GM20431 (cell line): ENCODE results near the gene RCBTB1.
"Not testable (repeated sequence)": the region's sequence is repeated elsewhere in the genome, so short reads cannot be mapped to it uniquely, and the experiment has no call there.

ENCODE experiments used
- in situ Hi-C: fragments of 300-500 bp; cut with MseI, MboI; formaldehyde crosslinking; loops from one replicate; pipeline ENCODE4 v1.15.0; 2020; ENCODE audit warnings: low sequenced_read_pairs; ENCODE audit not compliant: unreplicated experiment

The RCBTB1 gene

DNA sequence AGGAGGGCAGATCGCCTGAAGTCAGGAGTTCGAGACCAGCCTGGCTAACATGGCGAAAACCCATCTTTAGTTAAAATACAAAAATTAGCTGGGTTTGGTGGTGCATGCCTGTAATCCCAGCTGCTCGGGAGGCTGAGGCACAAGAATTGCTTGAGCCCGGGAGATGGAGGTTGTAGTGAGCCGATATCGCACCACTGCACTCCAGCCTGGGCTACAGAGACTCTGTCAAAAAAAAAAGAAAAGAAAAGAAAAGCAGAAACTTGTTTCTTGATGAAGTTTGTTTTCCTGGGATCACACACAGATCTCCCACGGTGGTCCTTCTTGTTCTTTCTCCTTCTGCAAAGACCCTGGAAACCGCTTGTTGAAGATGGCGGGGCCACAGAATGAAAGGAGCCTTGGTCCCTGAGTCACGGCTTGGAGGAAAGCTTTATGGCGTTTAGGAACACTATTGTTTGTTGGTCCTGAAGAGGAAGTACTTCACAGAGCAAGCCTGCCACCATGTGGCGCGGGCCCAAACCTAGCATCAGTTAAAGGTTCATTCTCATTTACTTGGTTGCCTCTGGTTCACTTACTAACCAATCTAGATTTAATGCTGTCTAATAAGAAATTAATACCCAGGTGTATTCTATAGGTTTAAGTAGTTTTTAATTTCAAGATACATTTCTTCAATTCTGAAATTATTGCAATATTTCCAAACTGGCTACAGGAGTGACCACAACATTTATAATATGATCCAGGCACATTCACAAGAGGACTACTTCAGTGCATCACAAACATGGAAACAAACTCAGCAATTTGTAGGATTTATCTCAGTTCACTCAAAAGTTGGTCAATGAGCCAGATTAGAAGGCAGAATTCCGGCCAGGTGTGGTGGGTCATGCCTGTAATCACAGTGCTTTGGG is 21.6 kb upstream of the RCBTB1 start:
- in situ Hi-C loops: loop anchor here (10.0 to 25.0 kb wide), 2 partner anchors 195 to 302 kb away; no protein-coding TSS in a partner anchor

DNA sequence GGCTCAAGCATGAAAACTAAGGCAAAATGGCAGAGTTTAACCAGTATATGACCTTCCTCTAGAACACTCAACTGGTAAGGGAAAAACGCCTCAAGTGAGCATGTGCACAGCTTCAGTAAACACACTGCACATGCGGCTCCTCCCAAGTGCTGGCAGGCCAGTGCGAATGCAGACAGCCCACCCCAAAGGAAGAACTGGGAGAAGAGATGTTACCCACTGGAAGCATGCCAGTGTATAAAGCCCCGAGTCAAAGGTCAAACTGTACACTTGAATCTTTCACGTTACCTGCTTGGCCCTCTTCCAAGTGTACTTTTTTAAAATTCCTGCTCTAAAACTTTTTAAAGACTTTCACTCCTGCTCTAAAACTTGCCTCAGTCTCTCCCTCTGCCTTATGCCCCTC is 19.2 kb upstream of the RCBTB1 start:
- in situ Hi-C loops: loop anchor here (10.0 to 25.0 kb wide), 2 partner anchors 192 to 300 kb away; no protein-coding TSS in a partner anchor

DNA sequence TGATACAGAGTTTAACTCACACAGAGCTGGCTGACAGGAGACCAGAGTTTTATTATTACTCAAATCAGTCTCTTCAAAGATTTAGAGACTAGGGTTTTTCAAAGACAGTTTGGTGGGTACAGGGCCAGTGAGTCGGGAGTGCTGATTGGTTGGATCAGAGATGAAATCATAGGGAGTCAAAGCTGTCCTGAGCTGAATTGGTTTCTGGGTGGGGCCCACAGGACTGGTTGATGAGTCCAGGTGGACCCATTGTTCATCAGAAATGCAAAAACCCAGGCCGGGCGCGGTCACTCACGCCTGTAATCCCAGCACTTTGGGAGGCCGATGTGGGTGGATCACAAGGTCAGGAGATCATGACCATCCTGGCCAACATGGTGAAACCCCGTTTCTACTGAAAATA is 17.3 kb upstream of the RCBTB1 start:
- in situ Hi-C loops: loop anchor here (10.0 to 25.0 kb wide), 2 partner anchors 190 to 298 kb away; no protein-coding TSS in a partner anchor

DNA sequence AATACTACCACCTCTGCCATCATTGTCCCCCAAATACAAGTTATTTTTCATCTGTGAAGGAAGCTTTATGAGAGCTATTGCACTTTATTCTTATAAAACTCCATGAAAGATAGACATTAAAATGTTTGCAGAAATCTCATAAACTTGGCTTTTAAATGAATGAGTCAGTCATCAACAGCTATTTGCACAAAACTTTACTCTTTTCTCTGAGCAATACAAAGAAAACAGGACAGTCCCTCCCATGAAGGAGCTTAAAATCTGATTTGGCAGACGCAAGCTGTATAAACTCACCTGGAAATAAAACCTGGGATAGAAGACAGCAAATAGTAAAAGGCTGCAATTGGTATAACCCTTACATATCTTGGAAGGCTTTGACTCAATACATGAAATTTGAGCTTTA is 16.6 kb upstream of the RCBTB1 start:
- in situ Hi-C loops: loop anchor here (10.0 to 25.0 kb wide), 2 partner anchors 190 to 297 kb away; no protein-coding TSS in a partner anchor

DNA sequence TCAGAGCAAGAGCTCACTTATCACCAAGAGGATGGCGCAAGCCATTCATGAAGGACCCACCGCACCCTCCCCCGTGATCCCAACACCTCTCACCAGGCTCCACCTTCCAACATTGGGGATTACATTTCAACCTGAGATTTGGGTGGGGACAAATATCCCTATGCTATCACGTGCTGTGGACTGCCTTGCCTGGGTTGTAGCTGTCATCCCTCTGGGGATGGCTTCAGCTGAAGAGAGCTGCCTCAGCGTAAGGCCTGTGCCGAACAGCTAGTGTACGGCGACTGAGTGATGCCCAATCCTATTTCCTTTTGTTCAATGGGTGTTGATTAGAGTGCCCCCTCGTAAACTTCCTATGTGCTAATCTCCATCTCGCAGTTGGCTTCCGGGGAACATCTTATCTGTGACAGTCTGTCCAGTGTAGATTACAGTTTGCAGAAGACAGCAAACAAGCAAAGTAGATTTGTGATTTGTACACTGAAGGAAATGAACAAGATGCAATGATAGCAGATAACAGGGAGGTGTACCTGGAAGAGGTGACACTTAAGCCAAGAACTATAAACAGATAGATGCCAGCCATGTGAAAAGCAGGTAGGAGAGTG is 11.8 kb upstream of the RCBTB1 start:
- in situ Hi-C loops: no loop called here

DNA sequence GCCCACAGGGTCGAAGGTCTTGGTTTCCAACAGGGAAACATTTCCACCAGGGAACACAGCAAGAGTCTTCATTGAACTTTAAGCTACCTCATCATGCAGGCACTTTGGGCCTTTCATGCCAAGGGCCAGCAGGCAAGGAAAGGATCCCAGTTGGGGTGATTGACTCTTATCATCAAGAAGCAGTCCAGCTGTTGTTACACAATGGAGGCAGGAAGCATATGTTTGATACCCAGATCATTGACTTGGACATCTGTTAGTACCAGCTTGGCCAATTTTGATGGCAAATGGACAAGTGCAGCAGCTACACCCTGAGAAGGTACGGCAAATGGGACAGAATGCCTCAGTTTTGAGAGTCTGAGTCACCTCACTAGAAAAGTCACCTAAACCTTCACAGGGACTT is 10.9 kb upstream of the RCBTB1 start:
- in situ Hi-C loops: no loop called here

DNA sequence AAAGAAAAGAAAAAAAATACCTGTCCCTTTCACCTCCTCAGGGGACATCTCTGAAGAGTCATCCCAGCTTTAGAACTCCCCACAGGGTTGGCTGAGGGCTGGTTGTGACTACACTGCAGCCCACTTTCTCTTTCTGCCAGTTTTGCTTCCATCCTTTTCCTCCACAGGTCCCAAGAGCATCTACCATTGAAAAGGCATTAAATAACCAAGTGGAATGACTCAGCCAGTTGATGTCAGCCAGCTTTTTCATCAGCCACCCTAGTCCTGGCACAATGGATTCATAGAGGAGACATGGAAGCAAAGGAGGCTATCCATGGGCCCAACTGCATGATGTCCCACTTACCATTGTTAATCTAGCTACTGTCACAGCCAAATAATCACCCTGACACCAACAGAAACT is 9.2 kb upstream of the RCBTB1 start:
- in situ Hi-C loops: no loop called here

DNA sequence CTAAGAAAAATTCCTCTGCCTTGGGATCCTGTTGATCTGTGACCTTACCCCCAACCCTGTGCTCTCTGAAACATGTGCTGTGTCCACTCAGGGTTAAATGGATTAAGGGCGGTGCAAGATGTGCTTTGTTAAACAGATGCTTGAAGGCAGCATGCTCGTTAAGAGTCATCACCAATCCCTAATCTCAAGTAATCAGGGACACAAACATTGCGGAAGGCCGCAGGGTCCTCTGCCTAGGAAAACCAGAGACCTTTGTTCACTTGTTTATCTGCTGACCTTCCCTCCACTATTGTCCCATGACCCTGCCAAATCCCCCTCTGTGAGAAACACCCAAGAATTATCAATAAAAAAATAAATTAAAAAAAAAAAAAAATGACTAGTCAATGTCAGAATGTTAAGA is 8.5 kb upstream of the RCBTB1 start:
- in situ Hi-C loops: not testable (repeated sequence)

DNA sequence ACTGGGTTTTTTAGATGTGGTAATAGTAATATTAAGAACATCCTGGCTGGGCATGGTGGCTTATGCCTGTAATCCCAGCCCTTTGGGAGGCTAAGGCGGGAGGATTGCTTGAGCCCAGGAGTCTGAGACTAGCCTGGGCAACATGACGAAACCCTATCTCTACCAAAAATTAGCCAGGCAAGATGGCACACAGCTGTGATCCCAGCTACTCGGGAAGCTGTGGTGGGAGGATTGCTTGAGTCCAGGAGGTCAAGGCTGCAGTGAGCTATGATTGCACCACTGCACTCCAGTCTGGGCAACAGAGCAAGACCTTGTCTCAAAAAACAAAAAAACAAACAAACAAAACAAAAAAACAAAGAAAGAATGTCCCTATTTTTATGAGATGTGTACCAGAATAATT is 5.4 kb upstream of the RCBTB1 start:
- in situ Hi-C loops: not testable (repeated sequence)

DNA sequence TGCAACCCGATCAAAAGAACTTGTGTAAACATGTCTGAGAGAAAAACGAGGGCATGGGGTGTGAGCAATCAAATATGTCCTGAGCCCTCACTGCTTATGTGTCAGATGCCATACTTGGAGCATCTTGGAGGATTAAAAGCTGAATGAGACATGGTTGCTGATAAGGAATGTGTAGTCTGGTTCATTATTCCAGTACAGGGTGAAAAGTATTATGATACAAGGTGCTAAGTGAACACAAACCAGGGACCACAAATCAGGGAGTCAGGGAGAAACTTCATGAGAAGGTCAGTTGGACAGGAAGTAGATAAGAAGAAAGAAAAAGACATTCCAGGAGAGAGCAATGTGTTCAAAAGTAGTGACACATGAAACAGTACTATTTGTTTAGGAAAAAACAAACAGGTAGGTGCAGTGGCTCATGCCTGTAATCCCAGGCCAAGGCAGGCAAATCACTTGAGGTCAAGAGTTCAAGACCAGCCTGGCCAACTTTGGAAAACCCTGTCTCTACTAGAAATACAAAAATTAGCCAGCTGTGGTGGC is 2.0 kb upstream of the RCBTB1 start:
- in situ Hi-C loops: no loop called here

DNA sequence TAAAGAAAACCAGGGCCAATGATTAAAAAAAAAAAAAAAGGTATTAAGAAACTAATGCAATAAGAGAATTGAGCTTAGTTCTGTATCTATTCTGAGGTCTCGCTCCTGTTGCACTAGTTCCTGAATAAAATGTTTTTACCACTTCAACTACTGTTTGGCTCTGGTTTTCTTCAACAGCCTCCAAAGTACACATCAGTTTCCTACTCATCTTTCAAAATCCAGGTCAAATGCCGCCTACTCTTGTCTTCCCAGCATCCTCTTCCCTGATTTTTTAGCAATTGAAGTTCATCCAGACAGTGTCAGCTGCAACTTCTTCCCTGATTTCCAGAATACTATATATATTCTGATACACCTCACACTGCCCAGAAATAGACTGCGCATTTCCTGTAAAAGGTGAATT is 1.4 kb upstream of the RCBTB1 start:
- in situ Hi-C loops: no loop called here

DNA sequence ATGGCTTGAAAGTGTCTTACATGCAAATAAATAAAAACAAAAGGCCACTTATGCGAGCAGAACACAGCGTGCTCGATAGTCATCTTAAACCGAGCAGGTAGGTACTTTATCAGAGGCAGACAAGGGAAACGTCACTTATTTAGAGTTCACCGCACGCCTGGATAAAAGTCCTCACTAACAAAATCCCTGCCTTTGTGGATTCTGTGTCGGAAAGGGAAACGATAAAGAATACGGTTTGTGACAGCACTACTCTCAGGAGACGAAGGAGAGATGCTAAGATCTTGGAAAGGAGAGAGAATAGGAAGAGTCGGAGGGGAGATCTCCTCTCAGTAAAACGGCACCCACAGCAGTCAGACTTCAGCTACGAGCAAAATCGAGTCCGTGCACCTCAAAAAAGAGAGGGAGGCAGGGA is 581 bp downstream of the RCBTB1 start:
- in situ Hi-C loops: no loop called here

DNA sequence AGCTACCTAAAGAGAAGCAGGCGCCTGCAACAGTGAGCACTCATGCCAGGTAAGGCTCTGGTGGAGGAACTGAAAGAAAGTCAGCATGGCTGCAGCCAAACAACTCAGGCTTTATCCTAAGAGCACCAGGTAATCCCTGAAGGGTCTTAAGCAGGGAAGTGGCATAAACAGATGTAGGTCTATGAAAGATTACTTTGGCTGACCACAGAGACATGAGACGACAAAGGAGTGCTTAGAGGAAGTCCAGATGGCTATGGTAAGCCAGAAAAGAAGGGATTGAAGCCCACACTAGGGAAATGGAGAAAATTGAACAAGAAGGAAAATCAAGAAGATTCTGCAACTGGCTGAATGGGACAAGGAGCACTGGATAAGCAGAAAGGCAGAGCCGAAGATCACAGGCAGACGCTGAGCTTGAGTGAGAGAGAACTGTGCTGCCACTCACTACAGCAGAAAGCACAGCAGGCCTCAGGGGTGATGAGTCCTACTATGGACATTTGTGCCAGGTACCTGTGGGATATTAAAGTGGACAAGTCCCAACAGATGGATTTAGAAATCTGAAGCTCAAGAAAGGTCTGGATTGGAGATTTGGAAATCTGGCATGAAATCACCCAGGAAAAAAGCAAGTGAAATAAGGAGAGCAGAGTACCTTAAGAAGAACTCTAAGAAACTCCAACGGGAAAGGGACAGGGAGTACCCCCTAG is 4.2 kb downstream of the RCBTB1 start:
- in situ Hi-C loops: no loop called here

DNA sequence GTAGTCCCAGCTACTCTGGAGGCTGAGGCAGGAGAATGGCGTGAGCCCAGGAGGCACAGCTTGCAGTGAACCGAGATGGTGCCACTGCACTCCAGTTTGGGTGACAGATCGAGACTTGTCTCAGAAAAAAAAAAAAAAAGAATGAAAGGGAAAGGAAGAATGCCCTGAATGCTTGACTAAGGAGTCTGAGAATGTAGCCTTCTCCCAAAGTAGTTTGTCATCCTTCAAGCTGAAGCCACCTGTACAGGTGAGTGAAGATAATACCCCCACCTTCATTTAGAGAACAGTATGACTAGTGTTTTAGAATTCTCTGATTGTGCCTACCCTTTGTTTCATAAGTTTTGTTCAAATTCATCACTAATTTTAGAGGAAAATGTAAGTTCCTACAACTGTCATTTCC is 5.9 kb downstream of the RCBTB1 start:
- in situ Hi-C loops: no loop called here

DNA sequence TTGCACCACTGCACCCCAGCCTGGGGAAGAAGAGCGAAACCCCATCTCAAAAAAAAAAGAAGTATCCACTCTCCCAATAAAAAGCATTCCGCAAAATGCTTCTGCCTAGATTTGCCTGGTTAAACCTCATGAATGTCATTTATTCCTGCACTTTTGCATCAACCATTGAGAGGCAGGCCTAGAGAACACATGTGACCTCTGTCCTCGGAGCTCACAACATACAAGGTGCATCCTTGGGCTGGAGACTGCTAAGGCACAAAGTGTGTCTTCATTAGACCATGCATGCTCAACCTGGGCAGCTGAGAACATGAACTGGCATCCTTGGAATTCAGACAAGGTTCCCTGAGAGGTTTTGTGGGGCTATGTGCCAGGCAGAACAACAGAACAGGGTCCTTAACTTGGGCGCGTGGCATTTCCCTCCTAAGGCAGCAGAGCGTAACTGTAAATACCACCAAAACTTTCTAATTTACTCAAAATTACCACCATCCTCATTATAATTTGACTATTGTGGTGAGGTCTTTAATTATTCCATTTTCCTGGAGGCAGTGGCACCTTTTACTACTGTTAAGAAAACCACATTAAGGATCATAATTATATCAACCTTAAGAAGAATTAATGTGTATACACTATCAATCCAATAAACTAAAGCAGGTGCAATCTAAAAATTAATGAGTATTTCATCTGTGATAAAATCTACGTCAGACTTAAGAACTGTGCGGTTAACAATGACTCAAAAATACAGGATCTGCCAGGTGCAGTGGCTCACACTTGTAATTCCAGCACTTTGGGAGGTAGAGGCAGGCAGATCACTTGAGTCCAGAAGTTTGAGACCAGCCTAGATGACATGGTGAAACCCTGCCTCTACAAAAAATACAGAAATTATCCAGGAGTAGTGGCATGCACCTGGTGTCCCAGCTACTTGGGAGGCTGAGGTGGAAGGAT is 13.8 kb downstream of the RCBTB1 start:
- in situ Hi-C loops: no loop called here

DNA sequence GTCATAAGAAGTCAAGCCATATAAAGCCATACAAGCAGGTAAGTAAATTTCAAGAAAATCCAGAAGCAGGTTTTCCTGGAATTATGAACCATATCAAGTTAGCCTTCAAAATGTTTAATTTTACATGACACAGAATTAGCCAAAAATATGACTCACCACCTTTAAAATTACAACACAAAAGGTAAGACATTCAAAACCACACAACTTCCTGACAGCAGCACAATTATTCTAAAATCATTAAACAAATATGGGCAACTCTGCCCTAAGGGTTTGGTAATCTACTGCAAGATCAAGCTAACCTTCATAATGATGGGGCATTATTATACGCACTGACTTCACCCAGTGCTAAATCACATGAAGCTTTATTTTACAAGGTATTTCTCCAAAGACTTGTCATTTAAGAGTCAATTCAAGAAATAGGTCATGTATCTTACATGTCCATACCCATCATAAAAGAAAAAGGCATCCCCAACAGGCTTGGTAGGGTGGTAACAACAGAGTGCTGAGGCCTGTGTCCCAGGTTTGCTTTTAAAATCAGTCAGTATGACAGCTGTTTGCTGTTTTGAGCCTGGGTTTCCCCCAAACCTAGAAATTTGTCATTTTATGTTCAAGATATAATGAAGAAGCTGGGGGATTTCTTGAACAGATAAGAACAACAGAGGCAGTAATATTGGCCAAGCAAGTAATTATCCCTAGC is 15.2 kb downstream of the RCBTB1 start:
- in situ Hi-C loops: no loop called here

DNA sequence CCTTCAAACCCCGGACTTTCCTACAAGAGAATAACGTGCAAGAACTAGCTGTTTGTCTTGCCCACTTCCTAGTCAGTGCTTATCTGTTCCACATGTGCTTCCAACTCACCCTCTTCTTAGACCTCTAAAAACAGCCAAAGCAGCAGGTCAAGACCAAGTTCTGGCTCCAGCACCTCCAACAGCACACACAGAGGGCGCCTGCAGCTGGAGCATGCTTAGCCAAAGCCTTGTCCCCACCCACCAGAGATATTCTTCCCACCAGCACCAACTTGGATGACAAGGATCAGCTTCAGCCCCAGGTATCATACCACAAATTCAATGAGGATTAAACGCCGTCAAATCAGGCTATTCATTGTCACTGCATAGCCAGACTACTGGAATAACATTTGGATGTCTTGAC is 17.9 kb downstream of the RCBTB1 start:
- in situ Hi-C loops: no loop called here

DNA sequence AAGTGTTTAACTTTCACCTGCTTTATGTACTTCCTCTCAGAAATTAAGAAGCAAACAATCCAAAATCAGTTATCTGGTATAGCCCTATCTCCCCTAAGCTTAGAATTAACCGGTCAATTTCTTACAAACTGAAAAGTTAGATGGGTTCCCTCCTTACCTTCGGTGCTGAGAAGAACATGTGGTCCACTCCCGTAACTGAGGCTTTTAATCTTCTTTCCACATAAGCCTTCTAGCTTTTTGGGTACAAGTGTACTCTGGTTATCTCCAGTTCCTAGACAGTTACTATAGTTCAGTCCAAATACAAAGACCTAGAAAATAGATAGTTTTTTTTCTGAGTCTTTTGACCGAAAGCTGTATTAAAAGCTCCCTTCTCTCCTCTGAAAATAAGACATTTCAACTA is 18.9 kb downstream of the RCBTB1 start:
- in situ Hi-C loops: no loop called here

DNA sequence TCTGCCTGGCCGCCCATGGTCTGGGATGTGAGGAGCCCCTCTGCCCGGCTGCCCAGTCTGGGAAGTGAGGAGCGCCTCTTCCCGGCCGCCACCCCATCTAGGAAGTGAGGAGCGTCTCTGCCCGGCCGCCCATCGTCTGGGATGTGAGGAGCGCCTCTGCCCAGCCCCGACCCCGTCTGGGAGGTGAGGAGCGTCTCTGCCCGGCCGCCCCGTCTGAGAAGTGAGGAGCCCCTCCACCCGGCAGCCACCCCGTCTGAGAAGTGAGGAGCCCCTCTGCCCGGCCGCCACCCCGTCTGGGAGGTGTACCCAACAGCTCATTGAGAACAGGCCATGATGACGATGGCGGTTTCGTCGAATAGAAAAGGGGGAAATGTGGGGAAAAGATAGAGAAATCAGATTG is 19.9 kb downstream of the RCBTB1 start:
- in situ Hi-C loops: not testable (repeated sequence)
